Endodermal cell (in vitro differentiated cells): ENCODE measurements around the gene SFRP2. TPM values are rescaled to one million over a fixed set of nuclear protein-coding genes. Genes with fewer than 3 reads are reported as not detected.
A peak's percentile ranks its signal among the peaks of the same experiment; 100 is the strongest.

Experiments used
- DNase-seq: peaks from one replicate; pipeline ENCODE4 v3.0.0-alpha.2; 2017
- H3K27ac ChIP-seq: 2 replicates; pipeline ENCODE4 v1.5.1; 2013; ENCODE audit warnings: mild to moderate bottlenecking, low read depth, low read length, moderate library complexity
- H3K27me3 ChIP-seq: 2 replicates; pipeline ENCODE4 v1.6.1; 2013; ENCODE audit warnings: mild to moderate bottlenecking, low read length, moderate library complexity; ENCODE audit not compliant: insufficient read depth, control insufficient read depth, poor library complexity, severe bottlenecking
- H3K36me3 ChIP-seq: 2 replicates; pipeline ENCODE4 v1.7.0; 2013; ENCODE audit warnings: mild to moderate bottlenecking, low read length, moderate library complexity; ENCODE audit not compliant: control insufficient read depth, insufficient read depth
- H3K4me1 ChIP-seq: one replicate; pipeline ENCODE4 v1.7.0; 2013; ENCODE audit warnings: low read length; ENCODE audit not compliant: control insufficient read depth, insufficient read depth
- H3K4me3 ChIP-seq: 2 replicates; pipeline ENCODE4 v1.5.1; 2013; ENCODE audit warnings: mild to moderate bottlenecking, low read length, moderate library complexity
- H3K9ac ChIP-seq: 2 replicates; pipeline ENCODE4 v1.6.1; 2013; ENCODE audit warnings: mild to moderate bottlenecking, low read length, moderate library complexity; ENCODE audit not compliant: poor library complexity, severe bottlenecking; ENCODE audit errors: extremely low read depth
- H3K9me3 ChIP-seq: 2 replicates; pipeline ENCODE4 v1.6.1; 2013; ENCODE audit warnings: mild to moderate bottlenecking, low read length, moderate library complexity; ENCODE audit not compliant: control insufficient read depth
- H3K27ac Mint-ChIP-seq: 2 replicates; pipeline ENCODE4 v1.8.0; 2020; ENCODE audit warnings: mixed read lengths
- H3K27me3 Mint-ChIP-seq: 2 replicates; pipeline ENCODE4 v1.8.0; 2021; ENCODE audit warnings: mild to moderate bottlenecking, mixed read lengths; ENCODE audit not compliant: insufficient read depth
- H3K36me3 Mint-ChIP-seq: 2 replicates; pipeline ENCODE4 v1.8.0; 2020; ENCODE audit warnings: low read depth, mixed read lengths
- H3K4me1 Mint-ChIP-seq: 2 replicates; pipeline ENCODE4 v1.8.0; 2020; ENCODE audit warnings: mixed read lengths
- H3K4me3 Mint-ChIP-seq: 2 replicates; pipeline ENCODE4 v1.8.0; 2020; ENCODE audit warnings: mild to moderate bottlenecking, moderate library complexity, mixed read lengths
- H3K9me3 Mint-ChIP-seq: 2 replicates; pipeline ENCODE4 v1.8.0; 2020; ENCODE audit warnings: mild to moderate bottlenecking, mixed read lengths
- WGBS, 2 experiments: methylation state at CpG; one replicate each; pipeline versions ENCODE4 v1.1.5 to v1.1.7; 2013; ENCODE audit warnings: missing lambda C conversion rate in 2 of 2, mixed read lengths in 1 of 2; ENCODE audit not compliant: insufficient coverage in 1 of 2, insufficient read length in 1 of 2; 5-methylcytosine and 5-hydroxymethylcytosine counted together
- total RNA-seq, 2 donors: library from RNA; stranded (reverse); fragmentation: NEBNext Ultra II Directional in 1 of 2; extraction: Animal tissue kit (Norgen Biotek cat#: 25700) in 1 of 2; gene quantifications; 2 replicates in 1 of 2; 3 replicates in 1 of 2; pipeline ENCODE4 v1.2.1, GENCODE V29; 2021
- TF ChIP-seq, protein P1 (sequence below): fragments of 200-600 bp; sonication (generic); conservative IDR thresholded peaks from 2 replicates; pipeline ENCODE4 v1.5.0; 2021; ENCODE audit warnings: antibody characterized with exemption, mild to moderate bottlenecking

Gene SFRP2
- total RNA-seq, 2 donors from 2014 or later, result 5.3 to 69.1 TPM

DNA sequence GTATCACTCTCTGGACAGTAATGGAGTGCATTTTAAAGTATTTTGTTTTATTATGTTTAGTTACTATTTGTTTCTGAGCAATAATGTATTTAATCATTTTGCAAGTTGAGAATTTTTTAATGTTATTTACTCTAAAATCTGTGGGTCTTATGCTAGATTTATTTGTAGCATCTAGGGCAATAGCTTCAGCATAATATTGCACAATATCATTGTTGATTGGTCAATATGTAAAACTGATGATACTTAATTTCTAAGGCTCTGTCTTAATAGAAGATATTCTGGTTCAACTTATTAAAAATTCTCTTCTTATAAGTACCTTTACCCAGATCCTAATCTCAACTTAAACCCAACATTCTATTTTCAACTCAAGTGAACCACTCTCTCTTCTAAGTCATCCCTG lies 11.5 kb downstream of the SFRP2 start:
- TF ChIP-seq, protein P1, sequence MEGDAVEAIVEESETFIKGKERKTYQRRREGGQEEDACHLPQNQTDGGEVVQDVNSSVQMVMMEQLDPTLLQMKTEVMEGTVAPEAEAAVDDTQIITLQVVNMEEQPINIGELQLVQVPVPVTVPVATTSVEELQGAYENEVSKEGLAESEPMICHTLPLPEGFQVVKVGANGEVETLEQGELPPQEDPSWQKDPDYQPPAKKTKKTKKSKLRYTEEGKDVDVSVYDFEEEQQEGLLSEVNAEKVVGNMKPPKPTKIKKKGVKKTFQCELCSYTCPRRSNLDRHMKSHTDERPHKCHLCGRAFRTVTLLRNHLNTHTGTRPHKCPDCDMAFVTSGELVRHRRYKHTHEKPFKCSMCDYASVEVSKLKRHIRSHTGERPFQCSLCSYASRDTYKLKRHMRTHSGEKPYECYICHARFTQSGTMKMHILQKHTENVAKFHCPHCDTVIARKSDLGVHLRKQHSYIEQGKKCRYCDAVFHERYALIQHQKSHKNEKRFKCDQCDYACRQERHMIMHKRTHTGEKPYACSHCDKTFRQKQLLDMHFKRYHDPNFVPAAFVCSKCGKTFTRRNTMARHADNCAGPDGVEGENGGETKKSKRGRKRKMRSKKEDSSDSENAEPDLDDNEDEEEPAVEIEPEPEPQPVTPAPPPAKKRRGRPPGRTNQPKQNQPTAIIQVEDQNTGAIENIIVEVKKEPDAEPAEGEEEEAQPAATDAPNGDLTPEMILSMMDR, result no peak
- no peaks in the 10 kb centered on the region for H3K9me3 ChIP-seq
- Mint-ChIP-seq H3K36me3 (no peaks in the 10 kb centered on the region), H3K9me3 (peaks cover 3% of the 10 kb centered on the region), H3K27me3 (no peaks in the 10 kb centered on the region), H3K4me1 (peaks cover 10% of the 10 kb centered on the region), H3K27ac (no peak overlapping the region), H3K4me3 (no peak overlapping the region)
- no peak overlapping the region for H3K27ac ChIP-seq
- DNase-seq, result no peak
- no peak overlapping the region for H3K4me3 ChIP-seq
- no peak overlapping the region for H3K9ac ChIP-seq
- no peaks in the 10 kb centered on the region for H3K4me1 ChIP-seq
- H3K27me3 ChIP-seq, result no peaks in the 10 kb centered on the region
- H3K36me3 ChIP-seq, result no peaks in the 10 kb centered on the region

DNA sequence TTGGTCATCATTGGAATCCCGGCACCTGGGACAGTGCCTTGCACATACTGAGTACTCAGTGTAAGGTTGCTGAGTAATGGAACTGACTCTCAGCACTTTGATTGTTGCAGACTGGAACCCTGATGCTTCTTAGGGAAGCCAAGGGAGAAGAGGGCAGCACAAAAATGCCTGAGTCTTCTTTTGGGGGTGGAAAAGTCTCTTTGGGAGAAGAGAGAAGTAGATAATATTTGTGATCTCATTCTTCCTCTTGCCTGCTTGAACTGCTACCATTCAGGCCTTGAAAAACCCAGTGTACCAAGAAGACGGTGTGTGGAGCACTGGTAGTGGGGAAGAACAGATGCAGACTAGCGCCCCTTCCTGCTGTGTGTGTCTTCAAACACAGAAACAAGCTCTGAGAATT lies 12.3 kb downstream of the SFRP2 start:
- Histone ChIP-seq H3K9me3 (no peaks in the 10 kb centered on the region), H3K4me1 (no peaks in the 10 kb centered on the region), H3K27me3 (no peaks in the 10 kb centered on the region), H3K36me3 (no peaks in the 10 kb centered on the region), H3K4me3 (no peak overlapping the region), H3K27ac (no peak overlapping the region), H3K9ac (no peak overlapping the region)
- Mint-ChIP-seq H3K4me3 (no peak overlapping the region), H3K27me3 (no peaks in the 10 kb centered on the region), H3K9me3 (peaks cover 3% of the 10 kb centered on the region), H3K4me1 (peaks cover 2% of the 10 kb centered on the region), H3K27ac (no peak overlapping the region), H3K36me3 (no peaks in the 10 kb centered on the region)
- DNase-seq, result no peak
- WGBS, 2 experiments, result 90 to 100% methylated on average over 2 to 3 of the region's 3 CpGs
- TF ChIP-seq, protein P1, result no peak

DNA sequence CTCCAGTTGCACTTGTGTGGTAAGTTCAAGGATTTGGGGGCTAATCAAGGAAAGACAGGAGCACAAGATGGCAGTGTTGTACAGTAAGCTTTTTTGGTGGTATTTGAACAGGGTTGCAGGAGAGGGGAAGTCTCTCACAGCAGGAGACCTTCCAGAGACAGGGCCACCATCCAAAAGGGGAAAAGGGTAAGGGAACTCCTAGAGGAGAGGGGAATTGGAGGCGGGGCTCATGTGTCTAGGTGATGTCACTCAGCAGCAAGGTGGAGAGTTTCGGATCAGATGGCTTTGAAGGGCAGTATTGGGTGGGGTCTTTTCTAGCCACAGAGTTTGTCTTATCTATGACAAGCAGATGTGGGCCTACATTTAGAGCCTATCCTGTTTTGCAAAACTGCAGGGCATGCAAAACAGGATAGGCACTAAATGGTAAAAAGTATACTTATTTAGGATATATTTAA lies 15.6 kb downstream of the SFRP2 start:
- Mint-ChIP-seq H3K4me1 (no peaks in the 10 kb centered on the region), H3K4me3 (no peak overlapping the region), H3K27ac (no peak overlapping the region), H3K9me3 (peaks cover 10% of the 10 kb centered on the region), H3K27me3 (no peaks in the 10 kb centered on the region), H3K36me3 (no peaks in the 10 kb centered on the region)
- TF ChIP-seq, protein P1, result peak; percentile 58
- Histone ChIP-seq H3K4me3 (no peak overlapping the region), H3K9me3 (no peaks in the 10 kb centered on the region), H3K27me3 (no peaks in the 10 kb centered on the region), H3K27ac (no peak overlapping the region), H3K4me1 (no peaks in the 10 kb centered on the region), H3K9ac (no peak overlapping the region), H3K36me3 (no peaks in the 10 kb centered on the region)
- DNase-seq, result peak; percentile 80
- WGBS, 2 experiments, result 67 to 69% methylated on average over 2 of the region's 2 CpGs
